MCF 10A (cell line): ENCODE results near the gene ZBTB7C. TPM values are rescaled to one million over a fixed set of nuclear protein-coding genes. Genes with fewer than 3 reads are reported as not detected.

Experiments
- BruUV-seq: library from RNA; stranded (reverse); fragments of 400-500 nt; replicated peaks from 2 replicates; lab custom pipeline; 2021; lab: Mats Ljungman, UMichigan
- CTCF ChIA-PET: fragments of 300-600 bp; sonication (Branson Sonifier 250); formaldehyde crosslinking; extraction: SDS; loops from one replicate; lab custom pipeline; 2021; ENCODE audit warnings: antibody characterized with exemption, inconsistent platforms; lab: Yijun Ruan, JAX
- POLR2A ChIA-PET: fragments of 300-600, 350-650 bp; sonication (Branson Sonifier 250); formaldehyde crosslinking; extraction: SDS; loops from one replicate; lab custom pipeline; 2020; ENCODE audit warnings: antibody characterized with exemption, inconsistent platforms; lab: Yijun Ruan, JAX
- DNase-seq: peaks from one replicate; pipeline ENCODE4 v3.0.0-alpha.2; 2018; ENCODE audit not compliant: unreplicated experiment
- H3K27ac Mint-ChIP-seq: one replicate; pipeline ENCODE4 v1.8.0; 2022; ENCODE audit warnings: mild to moderate bottlenecking, low read depth, mixed read lengths; ENCODE audit not compliant: unreplicated experiment
- H3K27me3 Mint-ChIP-seq: one replicate; pipeline ENCODE4 v1.8.0; 2022; ENCODE audit warnings: mixed read lengths; ENCODE audit not compliant: insufficient read depth, unreplicated experiment
- H3K36me3 Mint-ChIP-seq: one replicate; pipeline ENCODE4 v1.8.0; 2022; ENCODE audit warnings: mild to moderate bottlenecking, moderate library complexity, mixed read lengths; ENCODE audit not compliant: insufficient read depth, unreplicated experiment
- H3K4me1 Mint-ChIP-seq: one replicate; pipeline ENCODE4 v1.8.0; 2022; ENCODE audit warnings: mixed read lengths; ENCODE audit not compliant: insufficient read depth, unreplicated experiment
- H3K4me3 Mint-ChIP-seq: one replicate; pipeline ENCODE4 v1.8.0; 2022; ENCODE audit warnings: mild to moderate bottlenecking, moderate library complexity, mixed read lengths; ENCODE audit not compliant: unreplicated experiment
- H3K9me3 Mint-ChIP-seq: one replicate; pipeline ENCODE4 v1.8.0; 2022; ENCODE audit warnings: mixed read lengths; ENCODE audit not compliant: unreplicated experiment
- CTCF ChIP-seq: fragments of 200-600 bp; IDR thresholded peaks from one replicate; pipeline ENCODE4 v1.8.0; 2022; ENCODE audit warnings: antibody characterized with exemption, mild to moderate bottlenecking; ENCODE audit not compliant: unreplicated experiment
- intact Hi-C: fragments of 100-400 bp; cut with micrococcal nuclease; formaldehyde crosslinking; loops from 2 replicates; pipeline ENCODE4 v1.14.1; 2022
- total RNA-seq: library from RNA; stranded (reverse); gene quantifications from 2 replicates; pipeline ENCODE4 v1.2.3, GENCODE V29; 2022

Gene ZBTB7C
- total RNA-seq, 1 experiment from 2014 or later: 0.42 TPM

- no peaks in the 10 kb centered on the region for H3K9me3 Mint-ChIP-seq
- H3K4me1 Mint-ChIP-seq: peaks cover 35% of the 10 kb centered on the region
- H3K4me3 Mint-ChIP-seq: no peak overlapping the region
- H3K36me3 Mint-ChIP-seq: peaks cover 6% of the 10 kb centered on the region
- H3K27ac Mint-ChIP-seq: no peak overlapping the region
- H3K27me3 Mint-ChIP-seq: no peaks in the 10 kb centered on the region
- intact Hi-C loops: loop anchor here (10.0 kb wide), 1 partner anchor 123 kb away; no protein-coding TSS in a partner anchor
- no TSS peak for BruUV-seq
- TF ChIP-seq CTCF: no peak
- DNase-seq: peak; percentile 11
- CTCF ChIA-PET: no interaction called here
- POLR2A ChIA-PET: interaction anchor here (1.4 kb wide), 1 partner anchor 18 kb away, joined by 5 read pairs; no protein-coding TSS in a partner anchor
Measured at GRCh38 chr18:48157956-48158355, 251.2 kb downstream of the ZBTB7C start.

GRCh38 chr18:48155856-48156255 is 253.3 kb downstream of the ZBTB7C start:
- Mint-ChIP-seq H3K36me3 (peaks cover 6% of the 10 kb centered on the region), H3K27me3 (no peaks in the 10 kb centered on the region), H3K9me3 (no peaks in the 10 kb centered on the region), H3K4me1 (peaks cover 50% of the 10 kb centered on the region), H3K27ac (peak overlapping the region; percentile 24), H3K4me3 (peak overlapping the region; percentile 6)
- DNase-seq: peak; percentile 70
- no peak for TF ChIP-seq CTCF
- BruUV-seq: no TSS peak
- intact Hi-C loops: loop anchor here (10.0 kb wide), 1 partner anchor 121 kb away; no protein-coding TSS in a partner anchor
- CTCF ChIA-PET: interaction anchor here (0.8 kb wide), 1 partner anchor 289 kb away, joined by 3 read pairs; no protein-coding TSS in a partner anchor
- POLR2A ChIA-PET: interaction anchor here (0.6 kb wide), 1 partner anchor 995 kb away, joined by 3 read pairs; no protein-coding TSS in a partner anchor

- H3K27me3 Mint-ChIP-seq: no peaks in the 10 kb centered on the region
- TF ChIP-seq CTCF: no peak
- ChIA-PET POLR2A (interaction anchor here (0.7 to 2.1 kb wide), 3 partner anchors 9 to 165 kb away, joined by 3 to 7 read pairs (median 4); no protein-coding TSS in a partner anchor), CTCF (interaction anchor here (0.7 to 1.1 kb wide), 3 partner anchors 104 to 1838 kb away, joined by 3 read pairs; no protein-coding TSS in a partner anchor)
- peaks cover 6% of the 10 kb centered on the region for H3K36me3 Mint-ChIP-seq
- peaks cover 50% of the 10 kb centered on the region for H3K4me1 Mint-ChIP-seq
- peak; percentile 34 for DNase-seq
- H3K9me3 Mint-ChIP-seq: no peaks in the 10 kb centered on the region
- peak overlapping the region; percentile 84 for H3K27ac Mint-ChIP-seq
- no TSS peak for BruUV-seq
- H3K4me3 Mint-ChIP-seq: no peak overlapping the region
- intact Hi-C loops: loop anchor here (10.0 kb wide), 1 partner anchor 120 kb away; no protein-coding TSS in a partner anchor
Measured at GRCh38 chr18:48154828-48155227, 254.4 kb downstream of the ZBTB7C start.

- POLR2A ChIA-PET: interaction anchor here (0.6 to 2.1 kb wide), 4 partner anchors 9 to 20 kb away, joined by 3 to 7 read pairs (median 4); no protein-coding TSS in a partner anchor
- no peak overlapping the region for H3K4me3 Mint-ChIP-seq
- H3K36me3 Mint-ChIP-seq: peaks cover 6% of the 10 kb centered on the region
Measured at GRCh38 chr18:48153613-48154481, 255.3 kb downstream of the ZBTB7C start.

More at GRCh38 chr18:48153613-48154481, 255.3 kb downstream of the ZBTB7C start:
- H3K4me1 Mint-ChIP-seq: peaks cover 50% of the 10 kb centered on the region
- no peak for TF ChIP-seq CTCF
- H3K27me3 Mint-ChIP-seq: no peaks in the 10 kb centered on the region
- H3K27ac Mint-ChIP-seq: peak overlapping the region; percentile 84
- DNase-seq: peak; percentile 85
- no peaks in the 10 kb centered on the region for H3K9me3 Mint-ChIP-seq
- CTCF ChIA-PET: interaction anchor here (0.7 to 1.1 kb wide), 4 partner anchors 123 to 291 kb away, joined by 3 to 4 read pairs (median 3); no protein-coding TSS in a partner anchor
- no TSS peak for BruUV-seq
- intact Hi-C loops: loop anchor here (10.0 kb wide), 1 partner anchor 119 kb away; no protein-coding TSS in a partner anchor
